Measurements from ENCODE around the gene CDH10. TPM values are rescaled to one million over a fixed set of nuclear protein-coding genes. Genes with fewer than 3 reads are reported as not detected.

CDH10 gene
- total and polyA plus RNA-seq, 7 experiments from 2014 or later = not detected

- H3K27ac ChIP-seq (ENCODE audit: low read depth, low read length) = no peak overlapping the region
- no peaks in the 10 kb centered on the region for H3K36me3 Mint-ChIP-seq
- H3K4me3 Mint-ChIP-seq = no peak overlapping the region
- no peaks in the 10 kb centered on the region for H3K4me1 Mint-ChIP-seq
- H3K27me3 ChIP-seq (ENCODE audit: control insufficient read depth in 2 of 2, insufficient read depth in 2 of 2, low read length in 2 of 2) = no peaks in the 10 kb centered on the region
- no peaks in the 10 kb centered on the region for H3K27me3 Mint-ChIP-seq
- ATAC-seq (no peak), DNase-seq (no peak)
- H3K4me1 ChIP-seq (ENCODE audit: control insufficient read depth in 2 of 2, insufficient read depth in 2 of 2, low read length in 2 of 2) = no peaks in the 10 kb centered on the region
- H3K9me3 ChIP-seq (ENCODE audit: control insufficient read depth in 2 of 3, low read length in 3 of 3) = no peaks in the 10 kb centered on the region
- POLR2A ChIA-PET = no interaction called here
- peaks cover 0 to 8% (median 1%) of the 10 kb centered on the region in 11 donors for H3K9me3 Mint-ChIP-seq
- CTCF ChIA-PET = no interaction called here
- no peak overlapping the region for H3K27ac Mint-ChIP-seq
- no peak overlapping the region for H3K4me3 ChIP-seq (ENCODE audit: low read length)
- intact Hi-C loops (cut with micrococcal nuclease) = no loop called here
- H3K36me3 ChIP-seq (ENCODE audit: control insufficient read depth in 2 of 3, insufficient read depth in 3 of 3, low read length in 3 of 3) = no peaks in the 10 kb centered on the region
Observed at GRCh38 chr5:24630918-24631317, 13.9 kb downstream of the CDH10 start.

- H3K27ac ChIP-seq (ENCODE audit: low read depth, low read length) = no peak overlapping the region
- Mint-ChIP-seq H3K27ac (no peak overlapping the region), H3K36me3 (no peaks in the 10 kb centered on the region), H3K4me1 (no peaks in the 10 kb centered on the region), H3K9me3 (peaks cover 0 to 8% (median 0%) of the 10 kb centered on the region in 11 donors), H3K4me3 (no peak overlapping the region), H3K27me3 (no peaks in the 10 kb centered on the region)
- DNase-seq (no peak), ATAC-seq (no peak)
- H3K9me3 ChIP-seq (ENCODE audit: control insufficient read depth in 2 of 3, low read length in 3 of 3) = no peaks in the 10 kb centered on the region
- POLR2A ChIA-PET = no interaction called here
- H3K36me3 ChIP-seq (ENCODE audit: control insufficient read depth in 2 of 3, insufficient read depth in 3 of 3, low read length in 3 of 3) = no peaks in the 10 kb centered on the region
- no peaks in the 10 kb centered on the region for H3K4me1 ChIP-seq (ENCODE audit: control insufficient read depth in 2 of 2, insufficient read depth in 2 of 2, low read length in 2 of 2)
- no peak overlapping the region for H3K4me3 ChIP-seq (ENCODE audit: low read length)
- CTCF ChIA-PET = no interaction called here
- intact Hi-C loops (cut with micrococcal nuclease) = no loop called here
- no peaks in the 10 kb centered on the region for H3K27me3 ChIP-seq (ENCODE audit: control insufficient read depth in 2 of 2, insufficient read depth in 2 of 2, low read length in 2 of 2)
Observed at GRCh38 chr5:24629798-24630197, 15.0 kb downstream of the CDH10 start.

GRCh38 chr5:24624872-24625271 lies 19.9 kb downstream of the CDH10 start:
- DNase-seq = no peak
- H3K27me3 ChIP-seq (ENCODE audit: control insufficient read depth in 2 of 2, insufficient read depth in 2 of 2, low read length in 2 of 2) = no peaks in the 10 kb centered on the region
- ChIA-PET POLR2A (no interaction called here), CTCF (no interaction called here)
- no peaks in the 10 kb centered on the region for H3K27me3 Mint-ChIP-seq
- H3K27ac Mint-ChIP-seq = no peak overlapping the region
- H3K4me1 ChIP-seq (ENCODE audit: control insufficient read depth in 2 of 2, insufficient read depth in 2 of 2, low read length in 2 of 2) = no peaks in the 10 kb centered on the region
- H3K4me1 Mint-ChIP-seq = no peaks in the 10 kb centered on the region
- no peak overlapping the region for H3K4me3 Mint-ChIP-seq
- ATAC-seq = no peak
- H3K4me3 ChIP-seq (ENCODE audit: low read length) = no peak overlapping the region
- no peaks in the 10 kb centered on the region for H3K36me3 ChIP-seq (ENCODE audit: control insufficient read depth in 2 of 3, insufficient read depth in 3 of 3, low read length in 3 of 3)
- H3K27ac ChIP-seq (ENCODE audit: low read depth, low read length) = no peak overlapping the region
- no peaks in the 10 kb centered on the region for H3K36me3 Mint-ChIP-seq
- H3K9me3 Mint-ChIP-seq = peaks cover 0 to 8% (median 4%) of the 10 kb centered on the region in 11 donors
- intact Hi-C loops (cut with micrococcal nuclease) = no loop called here
- H3K9me3 ChIP-seq (ENCODE audit: control insufficient read depth in 2 of 3, low read length in 3 of 3) = no peaks in the 10 kb centered on the region

- ATAC-seq (no peak), DNase-seq (no peak)
- H3K9me3 Mint-ChIP-seq = peaks cover 0 to 8% (median 2%) of the 10 kb centered on the region in 11 donors
- H3K27me3 ChIP-seq (ENCODE audit: control insufficient read depth in 2 of 2, insufficient read depth in 2 of 2, low read length in 2 of 2) = no peaks in the 10 kb centered on the region
- H3K27ac Mint-ChIP-seq = no peak overlapping the region
- H3K4me3 Mint-ChIP-seq = no peak overlapping the region
- CTCF ChIA-PET = no interaction called here
- H3K4me1 Mint-ChIP-seq = no peaks in the 10 kb centered on the region
- no peak overlapping the region for H3K27ac ChIP-seq (ENCODE audit: low read depth, low read length)
- H3K4me3 ChIP-seq (ENCODE audit: low read length) = no peak overlapping the region
- no peaks in the 10 kb centered on the region for H3K27me3 Mint-ChIP-seq
- intact Hi-C loops (cut with micrococcal nuclease) = no loop called here
- no peaks in the 10 kb centered on the region for H3K36me3 Mint-ChIP-seq
- no peaks in the 10 kb centered on the region for H3K4me1 ChIP-seq (ENCODE audit: control insufficient read depth in 2 of 2, insufficient read depth in 2 of 2, low read length in 2 of 2)
- POLR2A ChIA-PET = no interaction called here
- no peaks in the 10 kb centered on the region for H3K9me3 ChIP-seq (ENCODE audit: control insufficient read depth in 2 of 3, low read length in 3 of 3)
- H3K36me3 ChIP-seq (ENCODE audit: control insufficient read depth in 2 of 3, insufficient read depth in 3 of 3, low read length in 3 of 3) = no peaks in the 10 kb centered on the region
Observed at GRCh38 chr5:24623624-24624023, 21.2 kb downstream of the CDH10 start.

GRCh38 chr5:24623031-24623430 lies 21.7 kb downstream of the CDH10 start:
- H3K36me3 ChIP-seq (ENCODE audit: control insufficient read depth in 2 of 3, insufficient read depth in 3 of 3, low read length in 3 of 3) = no peaks in the 10 kb centered on the region
- ChIA-PET CTCF (no interaction called here), POLR2A (no interaction called here)
- Mint-ChIP-seq H3K9me3 (peaks cover 0 to 8% (median 2%) of the 10 kb centered on the region in 11 donors), H3K36me3 (no peaks in the 10 kb centered on the region), H3K27ac (no peak overlapping the region), H3K4me3 (no peak overlapping the region), H3K27me3 (no peaks in the 10 kb centered on the region), H3K4me1 (no peaks in the 10 kb centered on the region)
- no peak for ATAC-seq
- no peaks in the 10 kb centered on the region for H3K27me3 ChIP-seq (ENCODE audit: control insufficient read depth in 2 of 2, insufficient read depth in 2 of 2, low read length in 2 of 2)
- no peaks in the 10 kb centered on the region for H3K9me3 ChIP-seq (ENCODE audit: control insufficient read depth in 2 of 3, low read length in 3 of 3)
- intact Hi-C loops (cut with micrococcal nuclease) = no loop called here
- no peak overlapping the region for H3K27ac ChIP-seq (ENCODE audit: low read depth, low read length)
- no peak for DNase-seq
- no peaks in the 10 kb centered on the region for H3K4me1 ChIP-seq (ENCODE audit: control insufficient read depth in 2 of 2, insufficient read depth in 2 of 2, low read length in 2 of 2)
- H3K4me3 ChIP-seq (ENCODE audit: low read length) = no peak overlapping the region

- ATAC-seq = no peak
- Histone ChIP-seq H3K27ac (ENCODE audit: low read depth, low read length) (no peak overlapping the region), H3K4me3 (ENCODE audit: low read length) (no peak overlapping the region), H3K4me1 (ENCODE audit: control insufficient read depth in 2 of 2, insufficient read depth in 2 of 2, low read length in 2 of 2) (no peaks in the 10 kb centered on the region), H3K9me3 (ENCODE audit: control insufficient read depth in 2 of 3, low read length in 3 of 3) (no peaks in the 10 kb centered on the region), H3K27me3 (ENCODE audit: control insufficient read depth in 2 of 2, insufficient read depth in 2 of 2, low read length in 2 of 2) (no peaks in the 10 kb centered on the region), H3K36me3 (ENCODE audit: control insufficient read depth in 2 of 3, insufficient read depth in 3 of 3, low read length in 3 of 3) (no peaks in the 10 kb centered on the region)
- no peaks in the 10 kb centered on the region for H3K27me3 Mint-ChIP-seq
- no peak for DNase-seq
- intact Hi-C loops (cut with micrococcal nuclease) = no loop called here
- peaks cover 0 to 8% (median 2%) of the 10 kb centered on the region in 11 donors for H3K9me3 Mint-ChIP-seq
- H3K27ac Mint-ChIP-seq = no peak overlapping the region
- no peak overlapping the region for H3K4me3 Mint-ChIP-seq
- ChIA-PET CTCF (no interaction called here), POLR2A (no interaction called here)
- H3K4me1 Mint-ChIP-seq = no peaks in the 10 kb centered on the region
- H3K36me3 Mint-ChIP-seq = no peaks in the 10 kb centered on the region
Observed at GRCh38 chr5:24621792-24622191, 23.0 kb downstream of the CDH10 start.

GRCh38 chr5:24616566-24616965 lies 28.2 kb downstream of the CDH10 start:
- H3K4me3 ChIP-seq (ENCODE audit: low read length) = no peak overlapping the region
- POLR2A ChIA-PET = no interaction called here
- H3K27me3 ChIP-seq (ENCODE audit: control insufficient read depth in 2 of 2, insufficient read depth in 2 of 2, low read length in 2 of 2) = no peaks in the 10 kb centered on the region
- Mint-ChIP-seq H3K36me3 (no peaks in the 10 kb centered on the region), H3K4me1 (no peaks in the 10 kb centered on the region), H3K4me3 (no peak overlapping the region), H3K27ac (no peak overlapping the region), H3K27me3 (no peaks in the 10 kb centered on the region), H3K9me3 (peaks cover 0 to 8% (median 5%) of the 10 kb centered on the region in 11 donors)
- no peak overlapping the region for H3K27ac ChIP-seq (ENCODE audit: low read depth, low read length)
- ATAC-seq (no peak), DNase-seq (no peak)
- no peaks in the 10 kb centered on the region for H3K4me1 ChIP-seq (ENCODE audit: control insufficient read depth in 2 of 2, insufficient read depth in 2 of 2, low read length in 2 of 2)
- H3K9me3 ChIP-seq (ENCODE audit: control insufficient read depth in 2 of 3, low read length in 3 of 3) = no peaks in the 10 kb centered on the region
- H3K36me3 ChIP-seq (ENCODE audit: control insufficient read depth in 2 of 3, insufficient read depth in 3 of 3, low read length in 3 of 3) = no peaks in the 10 kb centered on the region
- intact Hi-C loops (cut with micrococcal nuclease) = no loop called here
- CTCF ChIA-PET = no interaction called here

Measured in naive thymus-derived CD4-positive, alpha-beta T cell (primary cell).